ENCODE measurements around the gene CYFIP1. TPM values are rescaled to one million over a fixed set of nuclear protein-coding genes. Genes with fewer than 3 reads are reported as not detected.

The CYFIP1 gene
- total RNA-seq, 1 experiment from 2014 or later, result 143 TPM

GRCh38 chr15:22913646-22914380 is 66.4 kb downstream of the CYFIP1 start:
- ChIA-PET POLR2A (interaction anchor here (0.6 kb wide), 1 partner anchor 76 kb away, joined by 3 read pairs; no protein-coding TSS in a partner anchor), CTCF (no interaction called here), RAD21 (ENCODE audit: low non-redundant PET in 1 of 2, low total read pairs in 2 of 2, uncharacterized antibody in 2 of 2, unreplicated experiment in 2 of 2) (no interaction called here)
- Histone ChIP-seq H3K9ac (ENCODE audit: low read length) (no peak overlapping the region), H3K36me3 (ENCODE audit: control insufficient read depth in 1 of 2, insufficient read depth in 2 of 2, low read length in 2 of 2) (peaks cover 21 to 41% of the 10 kb centered on the region in 2 experiments), H3K4me3 (replicated peaks in 1 of 2; ENCODE audit: low read depth in 1 of 2, low read length in 2 of 2) (no peak overlapping the region), H3K4me2 (ENCODE audit: low read length) (peak overlapping the region; percentile 33), H3K9me2 (ENCODE audit: insufficient read depth) (no peaks in the 10 kb centered on the region), H3K27me3 (ENCODE audit: insufficient read depth, low read length) (no peaks in the 10 kb centered on the region), H2AFZ (ENCODE audit: low read depth, low read length, poor library complexity, severe bottlenecking) (no peak overlapping the region), H3K4me1 (ENCODE audit: control insufficient read depth in 1 of 2, insufficient read depth in 2 of 2, low read length in 2 of 2) (peaks cover 15 to 42% of the 10 kb centered on the region in 2 experiments), H3K79me2 (ENCODE audit: insufficient read depth, low read length) (no peaks in the 10 kb centered on the region), H4K20me1 (ENCODE audit: insufficient read depth) (no peaks in the 10 kb centered on the region), H3K27ac (ENCODE audit: low read depth, low read length) (peak overlapping the region; percentile 48; the same call in 1 of the 2 replicates), H3K9me3 (ENCODE audit: control insufficient read depth in 1 of 2, insufficient read depth in 1 of 2, low read depth in 1 of 2, low read length in 2 of 2) (no peaks in the 10 kb centered on the region)
- ATAC-seq (no peak), DNase-seq (ENCODE audit: low read depth, low spot score) (no peak)
- intact Hi-C loops (cut with micrococcal nuclease), result no loop called here
- TF ChIP-seq JUND (IDR thresholded peaks at IDR 0.05), result no peak
- TF ChIP-seq FOSL1 (IDR thresholded peaks at IDR 0.05; ENCODE audit: low read depth), result no peak
- TF ChIP-seq ZBTB33 (IDR thresholded peaks at IDR 0.05; ENCODE audit: extremely low read depth, insufficient replicate concordance, low read length), result no peak
- no peak for TF ChIP-seq ZNF274 (IDR thresholded peaks at IDR 0.05; ENCODE audit: low read depth, low read length)
- no peak for TF ChIP-seq CBX3 (IDR thresholded peaks at IDR 0.05; ENCODE audit: low read depth)
- no peak for TF ChIP-seq POLR2AphosphoS5 (IDR thresholded peaks at IDR 0.05; ENCODE audit: low read depth, low read length)
- no peak for TF ChIP-seq ZFX (IDR thresholded peaks at IDR 0.05)
- no peak for TF ChIP-seq SIN3A (IDR thresholded peaks at IDR 0.05; ENCODE audit: low read depth)
- no peak for TF ChIP-seq TCF7L2 (IDR thresholded peaks at IDR 0.05; ENCODE audit: borderline replicate concordance, extremely low read depth, insufficient read depth, insufficient read length)
- TF ChIP-seq CEBPB (IDR thresholded peaks at IDR 0.05; ENCODE audit: low read depth), result no peak
- no peak for TF ChIP-seq EZH2 (IDR thresholded peaks at IDR 0.05)
- TF ChIP-seq RAD21 (IDR thresholded peaks at IDR 0.05; ENCODE audit: low read depth), result no peak
- no peak for TF ChIP-seq CTCF (IDR thresholded peaks at IDR 0.05 in 2 of 3, conservative IDR thresholded peaks at IDR 0.05 in 1 of 3; ENCODE audit: borderline replicate concordance in 1 of 3, insufficient read depth in 1 of 3, low read depth in 2 of 3, low read length in 2 of 3)
- no peak for TF ChIP-seq REST (IDR thresholded peaks at IDR 0.05; ENCODE audit: low read depth)
- TF ChIP-seq ATF3 (IDR thresholded peaks at IDR 0.05), result no peak
- no peak for TF ChIP-seq EGR1 (IDR thresholded peaks at IDR 0.05; ENCODE audit: low read depth)
- no peak for TF ChIP-seq ELF1 (IDR thresholded peaks at IDR 0.05; ENCODE audit: borderline replicate concordance, low read depth)
- no TSS peak for BruUV-seq (replicated peaks)

Data from HCT116 (cell line).